ENCODE data around the gene PPME1.

PPME1 gene

GRCh38 chr11:74272276-74272675, 101.2 kb downstream of the PPME1 start:
- no peak for TF ChIP-seq CTCF (IDR thresholded peaks at IDR 0.05; ENCODE audit: insufficient read depth, low read length, missing control alignments)
- CTCF ChIA-PET: interaction anchor here (0.8 to 5.2 kb wide), 3 partner anchors 16 to 177 kb away, joined by 3 to 22 read pairs (median 9); no protein-coding TSS in a partner anchor
- no peak for DNase-seq (ENCODE audit: low read depth, low spot score)
- H3K4me3 ChIP-seq (ENCODE audit: low read depth, low read length): no peak overlapping the region
- POLR2A ChIA-PET: no interaction called here

- no peak for TF ChIP-seq CTCF (IDR thresholded peaks at IDR 0.05; ENCODE audit: insufficient read depth, low read length, missing control alignments)
- no peak for DNase-seq (ENCODE audit: low read depth, low spot score)
- CTCF ChIA-PET: interaction anchor here (1.5 kb wide), 2 partner anchors 45 to 176 kb away, joined by 5 to 6 read pairs; no protein-coding TSS in a partner anchor
- POLR2A ChIA-PET: no interaction called here
- no peak overlapping the region for H3K4me3 ChIP-seq (ENCODE audit: low read depth, low read length)
These were observed 105.5 kb downstream of the PPME1 start for GRCh38 chr11:74276581-74276980.

GRCh38 chr11:74278103-74278502, 107.0 kb downstream of the PPME1 start:
- TF ChIP-seq CTCF (IDR thresholded peaks at IDR 0.05; ENCODE audit: insufficient read depth, low read length, missing control alignments): no peak
- H3K4me3 ChIP-seq (ENCODE audit: low read depth, low read length): no peak overlapping the region
- ChIA-PET POLR2A (interaction anchor here (0.5 to 1.5 kb wide), 3 partner anchors 9 to 10 kb away, joined by 3 to 6 read pairs (median 5); no protein-coding TSS in a partner anchor), CTCF (interaction anchor here (1.0 to 2.3 kb wide), 6 partner anchors 9 to 172 kb away, joined by 3 to 11 read pairs (median 5); no protein-coding TSS in a partner anchor)
- DNase-seq (ENCODE audit: low read depth, low spot score): no peak

- H3K4me3 ChIP-seq (ENCODE audit: low read depth, low read length): no peak overlapping the region
- POLR2A ChIA-PET: interaction anchor here (0.5 to 1.5 kb wide), 3 partner anchors 9 to 11 kb away, joined by 3 to 6 read pairs (median 5); no protein-coding TSS in a partner anchor
- no peak for TF ChIP-seq CTCF (IDR thresholded peaks at IDR 0.05; ENCODE audit: insufficient read depth, low read length, missing control alignments)
- DNase-seq (ENCODE audit: low read depth, low spot score): peak; percentile 97
- CTCF ChIA-PET: interaction anchor here (0.7 to 2.3 kb wide), 7 partner anchors 10 to 171 kb away, joined by 3 to 11 read pairs (median 4); no protein-coding TSS in a partner anchor
These were observed 107.7 kb downstream of the PPME1 start for GRCh38 chr11:74278721-74279161.

- DNase-seq (ENCODE audit: low read depth, low spot score): no peak
These were observed 108.2 kb downstream of the PPME1 start for GRCh38 chr11:74279256-74279655.

More at GRCh38 chr11:74279256-74279655, 108.2 kb downstream of the PPME1 start:
- CTCF ChIA-PET: interaction anchor here (0.7 to 2.3 kb wide), 7 partner anchors 10 to 170 kb away, joined by 3 to 11 read pairs (median 4); no protein-coding TSS in a partner anchor
- no peak overlapping the region for H3K4me3 ChIP-seq (ENCODE audit: low read depth, low read length)
- POLR2A ChIA-PET: interaction anchor here (0.7 to 1.5 kb wide), 3 partner anchors 9 to 119 kb away, joined by 3 to 6 read pairs (median 5); partner anchors contain the start of gene PGM2L1
- no peak for TF ChIP-seq CTCF (IDR thresholded peaks at IDR 0.05; ENCODE audit: insufficient read depth, low read length, missing control alignments)

All from AG04449 (cell line).